Ishikawa (cell line): ENCODE data around the gene HOXD13.

Experiments used
- CEBPB ChIP-seq: IDR thresholded peaks from 2 replicates; pipeline ENCODE4 v1.6.1; 2012
- CREB1 ChIP-seq: IDR thresholded peaks from 2 replicates; pipeline ENCODE4 v1.6.1; 2012; ENCODE audit warnings: low read depth
- EGR1 ChIP-seq: IDR thresholded peaks from 2 replicates; pipeline ENCODE4 v1.6.1; 2012
- EP300 ChIP-seq: IDR thresholded peaks from 2 replicates; pipeline ENCODE4 v1.6.1; 2012; ENCODE audit warnings: borderline replicate concordance
- FOXM1 ChIP-seq: IDR thresholded peaks from 2 replicates; pipeline ENCODE4 v1.6.1; 2012; ENCODE audit warnings: low read depth, borderline replicate concordance
- MAX ChIP-seq: IDR thresholded peaks from 2 replicates; pipeline ENCODE4 v1.6.1; 2012
- NFIC ChIP-seq: IDR thresholded peaks from 2 replicates; pipeline ENCODE4 v1.6.1; 2012
- RAD21 ChIP-seq: IDR thresholded peaks from 2 replicates; pipeline ENCODE4 v1.6.1; 2012; ENCODE audit warnings: low read depth
- REST ChIP-seq: IDR thresholded peaks from 2 replicates; pipeline ENCODE4 v1.6.1; 2012; ENCODE audit warnings: low read depth, mild to moderate bottlenecking
- TAF1 ChIP-seq: IDR thresholded peaks from 2 replicates; pipeline ENCODE4 v1.6.1; 2012; ENCODE audit warnings: low read depth, mild to moderate bottlenecking
- TCF12 ChIP-seq: IDR thresholded peaks from 2 replicates; pipeline ENCODE4 v1.6.1; 2012; ENCODE audit warnings: low read depth
- TEAD4 ChIP-seq: IDR thresholded peaks from 2 replicates; pipeline ENCODE4 v1.6.1; 2012
- USF1 ChIP-seq: IDR thresholded peaks from 2 replicates; pipeline ENCODE4 v1.6.1; 2012
- YY1 ChIP-seq: IDR thresholded peaks from 2 replicates; pipeline ENCODE4 v1.6.1; 2012; ENCODE audit warnings: low read depth
- ZBTB7A ChIP-seq: IDR thresholded peaks from 2 replicates; pipeline ENCODE4 v1.6.1; 2012; ENCODE audit warnings: low read depth

Gene HOXD13

GRCh38 chr2:176084611-176085119, 7.9 kb upstream of the HOXD13 start:
- TF ChIP-seq TEAD4 = no peak
- no peak for TF ChIP-seq ZBTB7A
- TF ChIP-seq EP300 = no peak
- TF ChIP-seq TAF1 = no peak
- no peak for TF ChIP-seq TCF12
- no peak for TF ChIP-seq NFIC
- TF ChIP-seq FOXM1 = no peak
- TF ChIP-seq MAX = no peak
- no peak for TF ChIP-seq CREB1
- no peak for TF ChIP-seq RAD21
- TF ChIP-seq EGR1 = no peak
- no peak for TF ChIP-seq USF1
- TF ChIP-seq YY1 = no peak

GRCh38 chr2:176085120-176085788, 7.3 kb upstream of the HOXD13 start:
- no peak for TF ChIP-seq ZBTB7A
- no peak for TF ChIP-seq CREB1
- TF ChIP-seq REST = no peak
- TF ChIP-seq FOXM1 = no peak
- TF ChIP-seq MAX = no peak
- no peak for TF ChIP-seq TAF1
- TF ChIP-seq USF1 = no peak
- no peak for TF ChIP-seq RAD21

GRCh38 chr2:176085861-176086771, 6.4 kb upstream of the HOXD13 start:
- TF ChIP-seq EGR1 (no peak), RAD21 (peak; percentile 61)

- TF ChIP-seq CREB1 (no peak), NFIC (no peak), REST (no peak), EGR1 (no peak), RAD21 (no peak), MAX (no peak), TCF12 (no peak), TEAD4 (no peak), EP300 (no peak), ZBTB7A (no peak), USF1 (no peak), FOXM1 (no peak), TAF1 (no peak), CEBPB (no peak), YY1 (no peak)
These were observed 5.0 kb upstream of the HOXD13 start for GRCh38 chr2:176087330-176088047.
